Muscle layer of colon (tissue), 2 donors: ENCODE results near the gene MAT1A.
"Not testable (repeated sequence)": the region's sequence is repeated elsewhere in the genome, so short reads cannot be mapped to it uniquely, and the experiment has no call there.

Experiments used
- H3K27ac ChIP-seq: one replicate; pipeline ENCODE4 v1.7.0; 2013; ENCODE audit warnings: low read depth, mild to moderate bottlenecking, low read length, moderate library complexity
- H3K27me3 ChIP-seq, 2 donors: one replicate each; pipeline ENCODE4 v1.7.0; 2013; ENCODE audit warnings: low read length in 2 of 2, mild to moderate bottlenecking in 2 of 2; ENCODE audit not compliant: insufficient read depth in 2 of 2, control insufficient read depth in 1 of 2
- H3K36me3 ChIP-seq: one replicate; pipeline ENCODE4 v1.7.0; 2013; ENCODE audit warnings: mild to moderate bottlenecking, low read length; ENCODE audit not compliant: insufficient read depth
- H3K4me1 ChIP-seq: one replicate; pipeline ENCODE4 v1.7.0; 2013; ENCODE audit warnings: mild to moderate bottlenecking, low read length; ENCODE audit not compliant: insufficient read depth
- H3K4me3 ChIP-seq, 2 donors: one replicate each; pipeline ENCODE4 v1.7.0; 2013; ENCODE audit warnings: low read length in 2 of 2, low read depth in 1 of 2, mild to moderate bottlenecking in 1 of 2, moderate library complexity in 1 of 2
- H3K9ac ChIP-seq: one replicate; pipeline ENCODE4 v1.7.0; 2013; ENCODE audit warnings: low read length
- H3K9me3 ChIP-seq: one replicate; pipeline ENCODE4 v1.7.0; 2013; ENCODE audit warnings: mild to moderate bottlenecking, low read length
- donor health status: abdominal sarcoma.
- donor health status: Adenocarcinoma of cecum.

MAT1A gene

GRCh38 chr10:80315391-80315790 is 25.9 kb upstream of the MAT1A start:
- no peaks in the 10 kb centered on the region for H3K36me3 ChIP-seq
- H3K4me3 ChIP-seq, result no peak overlapping the region
- H3K27me3 ChIP-seq, result no peaks in the 10 kb centered on the region
- H3K9ac ChIP-seq, result no peak overlapping the region
- no peaks in the 10 kb centered on the region for H3K9me3 ChIP-seq
- no peaks in the 10 kb centered on the region for H3K4me1 ChIP-seq
- H3K27ac ChIP-seq, result no peak overlapping the region

- H3K27ac ChIP-seq, result no peak overlapping the region
Observed at GRCh38 chr10:80313523-80313922, 24.1 kb upstream of the MAT1A start.

GRCh38 chr10:80305989-80306388 is 16.5 kb upstream of the MAT1A start:
- not testable (repeated sequence) for H3K27me3 ChIP-seq, H3K27ac ChIP-seq, H3K4me1 ChIP-seq, H3K9me3 ChIP-seq, H3K36me3 ChIP-seq, H3K9ac ChIP-seq, H3K4me3 ChIP-seq

More at GRCh38 chr10:80313523-80313922, 24.1 kb upstream of the MAT1A start:
- Histone ChIP-seq H3K36me3 (no peaks in the 10 kb centered on the region), H3K9ac (no peak overlapping the region), H3K9me3 (no peaks in the 10 kb centered on the region), H3K4me3 (no peak overlapping the region), H3K4me1 (no peaks in the 10 kb centered on the region), H3K27me3 (no peaks in the 10 kb centered on the region)

- Histone ChIP-seq H3K4me3 (no peak overlapping the region), H3K36me3 (no peaks in the 10 kb centered on the region), H3K27me3 (no peaks in the 10 kb centered on the region)
Observed at GRCh38 chr10:80296942-80297341, 7.5 kb upstream of the MAT1A start.

GRCh38 chr10:80292607-80293239 is 3.3 kb upstream of the MAT1A start:
- no peaks in the 10 kb centered on the region for H3K9me3 ChIP-seq
- no peaks in the 10 kb centered on the region for H3K27me3 ChIP-seq
- H3K36me3 ChIP-seq, result no peaks in the 10 kb centered on the region
- no peak overlapping the region for H3K4me3 ChIP-seq
- no peak overlapping the region for H3K9ac ChIP-seq
- no peaks in the 10 kb centered on the region for H3K4me1 ChIP-seq
- H3K27ac ChIP-seq, result no peak overlapping the region

More at GRCh38 chr10:80296942-80297341, 7.5 kb upstream of the MAT1A start:
- no peak overlapping the region for H3K27ac ChIP-seq
- no peaks in the 10 kb centered on the region for H3K9me3 ChIP-seq
- no peaks in the 10 kb centered on the region for H3K4me1 ChIP-seq
- H3K9ac ChIP-seq, result no peak overlapping the region

- no peaks in the 10 kb centered on the region for H3K9me3 ChIP-seq
- no peak overlapping the region for H3K9ac ChIP-seq
- no peak overlapping the region for H3K27ac ChIP-seq
- no peak overlapping the region for H3K4me3 ChIP-seq
- H3K27me3 ChIP-seq, result no peaks in the 10 kb centered on the region
- no peaks in the 10 kb centered on the region for H3K36me3 ChIP-seq
- H3K4me1 ChIP-seq, result no peaks in the 10 kb centered on the region
Observed at GRCh38 chr10:80290474-80291220, 1.2 kb upstream of the MAT1A start.

- Histone ChIP-seq H3K4me3 (no peak overlapping the region), H3K27me3 (no peaks in the 10 kb centered on the region), H3K27ac (no peak overlapping the region), H3K36me3 (no peaks in the 10 kb centered on the region), H3K9ac (no peak overlapping the region), H3K4me1 (no peaks in the 10 kb centered on the region), H3K9me3 (no peaks in the 10 kb centered on the region)
Observed at GRCh38 chr10:80288849-80289248, 609 bp downstream of the MAT1A start.

- no peak overlapping the region for H3K27ac ChIP-seq
- H3K36me3 ChIP-seq, result no peaks in the 10 kb centered on the region
- H3K9me3 ChIP-seq, result no peaks in the 10 kb centered on the region
- H3K4me3 ChIP-seq, result no peak overlapping the region
- H3K9ac ChIP-seq, result no peak overlapping the region
- no peaks in the 10 kb centered on the region for H3K4me1 ChIP-seq
- no peaks in the 10 kb centered on the region for H3K27me3 ChIP-seq
Observed at GRCh38 chr10:80284522-80284921, 4.9 kb downstream of the MAT1A start.

- H3K4me1 ChIP-seq, result no peaks in the 10 kb centered on the region
- no peaks in the 10 kb centered on the region for H3K9me3 ChIP-seq
- no peaks in the 10 kb centered on the region for H3K36me3 ChIP-seq
- no peak overlapping the region for H3K4me3 ChIP-seq
- no peak overlapping the region for H3K9ac ChIP-seq
- no peak overlapping the region for H3K27ac ChIP-seq
- no peaks in the 10 kb centered on the region for H3K27me3 ChIP-seq
Observed at GRCh38 chr10:80283536-80284199, 5.8 kb downstream of the MAT1A start.

GRCh38 chr10:80283119-80283518 is 6.3 kb downstream of the MAT1A start:
- no peak overlapping the region for H3K27ac ChIP-seq

GRCh38 chr10:80281784-80282765 is 7.4 kb downstream of the MAT1A start:
- Histone ChIP-seq H3K4me1 (no peaks in the 10 kb centered on the region), H3K27ac (no peak overlapping the region), H3K9me3 (no peaks in the 10 kb centered on the region), H3K4me3 (no peak overlapping the region), H3K27me3 (no peaks in the 10 kb centered on the region), H3K36me3 (no peaks in the 10 kb centered on the region), H3K9ac (no peak overlapping the region)

More at GRCh38 chr10:80283119-80283518, 6.3 kb downstream of the MAT1A start:
- Histone ChIP-seq H3K4me3 (no peak overlapping the region), H3K9ac (no peak overlapping the region), H3K4me1 (no peaks in the 10 kb centered on the region), H3K27me3 (no peaks in the 10 kb centered on the region), H3K36me3 (no peaks in the 10 kb centered on the region), H3K9me3 (no peaks in the 10 kb centered on the region)
